SK-N-SH (cell line): Measurements from ENCODE around the gene ODAM.
"Not testable (repeated sequence)": the region's sequence is repeated elsewhere in the genome, so short reads cannot be mapped to it uniquely, and the experiment has no call there.

ENCODE experiments used
- ELF1 ChIP-seq: IDR thresholded peaks from 2 replicates; pipeline ENCODE4 v1.4.0; 2012
- EP300 ChIP-seq, 2 experiments: IDR thresholded peaks; 2 replicates each; pipeline versions ENCODE4 v1.4.0 to v1.6.1; 2012; ENCODE audit warnings: borderline replicate concordance in 1 of 2, low read depth in 1 of 2, low read length in 1 of 2
- FOXJ3 ChIP-seq: sonication (generic); formaldehyde crosslinking; IDR thresholded peaks from 2 replicates; pipeline ENCODE4 v1.5.1; 2020; ENCODE audit warnings: mild to moderate bottlenecking, missing genetic modification reagents
- POLR2AphosphoS5 ChIP-seq: IDR thresholded peaks from 2 replicates; pipeline ENCODE4 v1.6.1; 2012; ENCODE audit warnings: low read depth, low read length
- RAD21 ChIP-seq: IDR thresholded peaks from 2 replicates; pipeline ENCODE4 v1.6.1; 2012; ENCODE audit warnings: mild to moderate bottlenecking, low read length
- RXRA ChIP-seq: IDR thresholded peaks from 2 replicates; pipeline ENCODE4 v1.4.0; 2012; ENCODE audit warnings: low read depth, mild to moderate bottlenecking, borderline replicate concordance
- SIN3A ChIP-seq: IDR thresholded peaks from 2 replicates; pipeline ENCODE4 v1.6.1; 2012; ENCODE audit warnings: low read depth, mild to moderate bottlenecking, low read length, moderate library complexity, borderline replicate concordance
- SMC3 ChIP-seq: IDR thresholded peaks from 2 replicates; pipeline ENCODE4 v1.6.1; 2012; ENCODE audit warnings: low read depth, low read length, improper control_type of control experiment
- TAF1 ChIP-seq: IDR thresholded peaks from 2 replicates; pipeline ENCODE4 v1.6.1; 2012; ENCODE audit warnings: low read depth, mild to moderate bottlenecking, low read length, moderate library complexity, borderline replicate concordance
- YY1 ChIP-seq: IDR thresholded peaks from 2 replicates; pipeline ENCODE4 v1.4.0; 2012; ENCODE audit warnings: low read depth, mild to moderate bottlenecking
- TF ChIP-seq, protein P1 (sequence below): fragments of 200-600 bp; sonication (generic); IDR thresholded peaks from 2 replicates; pipeline ENCODE4 v1.6.1; 2017; ENCODE audit warnings: antibody characterized with exemption, mild to moderate bottlenecking, moderate library complexity
- TF ChIP-seq, protein P2 (sequence below): fragments of 150-350 bp; IDR thresholded peaks from 2 replicates; pipeline ENCODE4 v1.6.1; 2016; ENCODE audit warnings: mild to moderate bottlenecking, low read depth, low read length
- TF ChIP-seq, protein P3 (sequence below): IDR thresholded peaks from 2 replicates; pipeline ENCODE4 v1.4.0; 2012; ENCODE audit warnings: low read depth
- TF ChIP-seq, protein P4 (sequence below): IDR thresholded peaks from 2 replicates; pipeline ENCODE4 v1.4.0; 2012; ENCODE audit warnings: low read depth, borderline replicate concordance

DNA sequence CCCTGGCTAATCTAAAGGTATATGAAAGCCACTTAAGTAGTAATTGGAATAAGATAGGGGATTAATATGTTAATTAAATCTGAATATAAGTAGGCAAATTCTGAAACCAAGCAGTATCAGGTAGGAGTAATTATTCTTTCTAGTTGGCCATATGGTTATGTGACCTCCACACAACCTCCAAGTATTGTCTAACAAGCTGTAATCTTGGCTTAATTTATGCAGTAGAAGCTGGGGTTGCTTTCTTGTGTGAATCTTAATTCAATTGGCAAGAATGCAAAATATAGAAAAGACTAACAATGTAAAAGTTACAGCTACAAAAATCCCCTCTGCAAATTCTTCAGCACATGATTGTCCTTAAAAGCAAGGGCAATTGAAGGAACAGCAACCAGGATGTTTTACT lies 20.6 kb downstream of the ODAM start:
- TF ChIP-seq, protein P1, sequence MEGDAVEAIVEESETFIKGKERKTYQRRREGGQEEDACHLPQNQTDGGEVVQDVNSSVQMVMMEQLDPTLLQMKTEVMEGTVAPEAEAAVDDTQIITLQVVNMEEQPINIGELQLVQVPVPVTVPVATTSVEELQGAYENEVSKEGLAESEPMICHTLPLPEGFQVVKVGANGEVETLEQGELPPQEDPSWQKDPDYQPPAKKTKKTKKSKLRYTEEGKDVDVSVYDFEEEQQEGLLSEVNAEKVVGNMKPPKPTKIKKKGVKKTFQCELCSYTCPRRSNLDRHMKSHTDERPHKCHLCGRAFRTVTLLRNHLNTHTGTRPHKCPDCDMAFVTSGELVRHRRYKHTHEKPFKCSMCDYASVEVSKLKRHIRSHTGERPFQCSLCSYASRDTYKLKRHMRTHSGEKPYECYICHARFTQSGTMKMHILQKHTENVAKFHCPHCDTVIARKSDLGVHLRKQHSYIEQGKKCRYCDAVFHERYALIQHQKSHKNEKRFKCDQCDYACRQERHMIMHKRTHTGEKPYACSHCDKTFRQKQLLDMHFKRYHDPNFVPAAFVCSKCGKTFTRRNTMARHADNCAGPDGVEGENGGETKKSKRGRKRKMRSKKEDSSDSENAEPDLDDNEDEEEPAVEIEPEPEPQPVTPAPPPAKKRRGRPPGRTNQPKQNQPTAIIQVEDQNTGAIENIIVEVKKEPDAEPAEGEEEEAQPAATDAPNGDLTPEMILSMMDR, result not testable (repeated sequence)
- TF ChIP-seq TAF1; YY1; SIN3A; POLR2AphosphoS5; FOXJ3 (CRISPR knock-in tag); RAD21; SMC3; EP300 (IDR thresholded peaks at IDR 0.05; ENCODE audit: borderline replicate concordance in 1 of 2, low read depth in 1 of 2, low read length in 1 of 2); RXRA; ELF1: not testable (repeated sequence)
- TF ChIP-seq, protein P2, sequence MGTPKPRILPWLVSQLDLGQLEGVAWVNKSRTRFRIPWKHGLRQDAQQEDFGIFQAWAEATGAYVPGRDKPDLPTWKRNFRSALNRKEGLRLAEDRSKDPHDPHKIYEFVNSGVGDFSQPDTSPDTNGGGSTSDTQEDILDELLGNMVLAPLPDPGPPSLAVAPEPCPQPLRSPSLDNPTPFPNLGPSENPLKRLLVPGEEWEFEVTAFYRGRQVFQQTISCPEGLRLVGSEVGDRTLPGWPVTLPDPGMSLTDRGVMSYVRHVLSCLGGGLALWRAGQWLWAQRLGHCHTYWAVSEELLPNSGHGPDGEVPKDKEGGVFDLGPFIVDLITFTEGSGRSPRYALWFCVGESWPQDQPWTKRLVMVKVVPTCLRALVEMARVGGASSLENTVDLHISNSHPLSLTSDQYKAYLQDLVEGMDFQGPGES, result not testable (repeated sequence)
- TF ChIP-seq, protein P3, sequence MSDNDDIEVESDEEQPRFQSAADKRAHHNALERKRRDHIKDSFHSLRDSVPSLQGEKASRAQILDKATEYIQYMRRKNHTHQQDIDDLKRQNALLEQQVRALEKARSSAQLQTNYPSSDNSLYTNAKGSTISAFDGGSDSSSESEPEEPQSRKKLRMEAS, result not testable (repeated sequence)
- TF ChIP-seq, protein P4, sequence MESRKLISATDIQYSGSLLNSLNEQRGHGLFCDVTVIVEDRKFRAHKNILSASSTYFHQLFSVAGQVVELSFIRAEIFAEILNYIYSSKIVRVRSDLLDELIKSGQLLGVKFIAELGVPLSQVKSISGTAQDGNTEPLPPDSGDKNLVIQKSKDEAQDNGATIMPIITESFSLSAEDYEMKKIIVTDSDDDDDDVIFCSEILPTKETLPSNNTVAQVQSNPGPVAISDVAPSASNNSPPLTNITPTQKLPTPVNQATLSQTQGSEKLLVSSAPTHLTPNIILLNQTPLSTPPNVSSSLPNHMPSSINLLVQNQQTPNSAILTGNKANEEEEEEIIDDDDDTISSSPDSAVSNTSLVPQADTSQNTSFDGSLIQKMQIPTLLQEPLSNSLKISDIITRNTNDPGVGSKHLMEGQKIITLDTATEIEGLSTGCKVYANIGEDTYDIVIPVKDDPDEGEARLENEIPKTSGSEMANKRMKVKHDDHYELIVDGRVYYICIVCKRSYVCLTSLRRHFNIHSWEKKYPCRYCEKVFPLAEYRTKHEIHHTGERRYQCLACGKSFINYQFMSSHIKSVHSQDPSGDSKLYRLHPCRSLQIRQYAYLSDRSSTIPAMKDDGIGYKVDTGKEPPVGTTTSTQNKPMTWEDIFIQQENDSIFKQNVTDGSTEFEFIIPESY, result not testable (repeated sequence)
